H9 (cell line): Measurements from ENCODE around the gene ARHGAP26. TPM values are rescaled to one million over a fixed set of nuclear protein-coding genes. Genes with fewer than 3 reads are reported as not detected.
A peak's percentile ranks its signal among the peaks of the same experiment; 100 is the strongest.

ENCODE experiments used
- DNase-seq: peaks from one replicate; pipeline ENCODE4 v3.0.0-alpha.2; 2017
- H2AFZ ChIP-seq: one replicate; pipeline ENCODE4 v1.6.1; 2013; ENCODE audit warnings: mild to moderate bottlenecking, low read length, control low read depth, moderate library complexity
- H2AK5ac ChIP-seq: 2 replicates; pipeline ENCODE4 v1.6.1; 2013; ENCODE audit warnings: low read length, control low read depth, mixed read lengths; ENCODE audit not compliant: insufficient read length
- H2BK120ac ChIP-seq: one replicate; pipeline ENCODE4 v1.6.1; 2013; ENCODE audit warnings: low read depth, mild to moderate bottlenecking, low read length, control low read depth, inconsistent platforms; ENCODE audit not compliant: poor library complexity, severe bottlenecking
- H2BK12ac ChIP-seq: 2 replicates; pipeline ENCODE4 v1.6.1; 2013; ENCODE audit warnings: low read length, control low read depth, mixed read lengths, low read depth; ENCODE audit not compliant: insufficient read length
- H2BK15ac ChIP-seq: 2 replicates; pipeline ENCODE4 v1.6.1; 2013; ENCODE audit warnings: low read depth, low read length, control low read depth
- H2BK20ac ChIP-seq: one replicate; pipeline ENCODE4 v1.6.1; 2013; ENCODE audit warnings: low read depth, mild to moderate bottlenecking, low read length, control low read depth, inconsistent platforms; ENCODE audit not compliant: poor library complexity, severe bottlenecking
- H2BK5ac ChIP-seq: 2 replicates; pipeline ENCODE4 v1.6.1; 2013; ENCODE audit warnings: low read length, control low read depth, mixed read lengths; ENCODE audit not compliant: insufficient read length
- H3K14ac ChIP-seq: 2 replicates; pipeline ENCODE4 v1.6.1; 2013; ENCODE audit warnings: low read length, control low read depth; ENCODE audit not compliant: insufficient read depth
- H3K18ac ChIP-seq: 2 replicates; pipeline ENCODE4 v1.6.1; 2013; ENCODE audit warnings: low read depth, mild to moderate bottlenecking, mixed read lengths, low read length, control low read depth; ENCODE audit not compliant: insufficient read length
- H3K23ac ChIP-seq: 2 replicates; pipeline ENCODE4 v1.6.1; 2013; ENCODE audit warnings: low read length, control low read depth, mixed read lengths, low read depth; ENCODE audit not compliant: insufficient read length
- H3K23me2 ChIP-seq: 2 replicates; pipeline ENCODE4 v1.6.1; 2013; ENCODE audit warnings: low read depth, mild to moderate bottlenecking, mixed read lengths, low read length, control low read depth; ENCODE audit not compliant: insufficient read length, poor library complexity, severe bottlenecking
- H3K27ac ChIP-seq: 2 replicates; pipeline ENCODE4 v1.5.1; 2013; ENCODE audit warnings: low read length, control low read depth, mixed read lengths, low read depth; ENCODE audit not compliant: insufficient read length
- H3K27me3 ChIP-seq: 2 replicates; pipeline ENCODE4 v1.6.1; 2013; ENCODE audit warnings: low read length, control low read depth, inconsistent platforms; ENCODE audit not compliant: insufficient read depth
- H3K4ac ChIP-seq: 2 replicates; pipeline ENCODE4 v1.6.1; 2013; ENCODE audit warnings: low read depth, mild to moderate bottlenecking, control low read depth, inconsistent platforms, low read length, moderate library complexity
- H3K4me1 ChIP-seq: 2 replicates; pipeline ENCODE4 v1.6.1; 2013; ENCODE audit warnings: low read length, control low read depth, inconsistent platforms; ENCODE audit not compliant: insufficient read depth
- H3K4me2 ChIP-seq: 2 replicates; pipeline ENCODE4 v1.6.1; 2013; ENCODE audit warnings: low read length, control low read depth, mixed read lengths; ENCODE audit not compliant: insufficient read length, insufficient read depth
- H3K56ac ChIP-seq: 2 replicates; pipeline ENCODE4 v1.6.1; 2013; ENCODE audit warnings: low read depth, mild to moderate bottlenecking, mixed read lengths, low read length, control low read depth; ENCODE audit not compliant: insufficient read length
- H3K79me1 ChIP-seq: 2 replicates; pipeline ENCODE4 v1.6.1; 2013; ENCODE audit warnings: low read depth, mild to moderate bottlenecking, moderate library complexity, low read length, control low read depth, inconsistent platforms; ENCODE audit not compliant: insufficient read depth, poor library complexity, severe bottlenecking
- H3K79me2 ChIP-seq: 2 replicates; pipeline ENCODE4 v1.6.1; 2013; ENCODE audit warnings: low read length, control low read depth, inconsistent platforms; ENCODE audit not compliant: insufficient read depth
- H3K9ac ChIP-seq: 2 replicates; pipeline ENCODE4 v1.6.1; 2013; ENCODE audit warnings: low read length, control low read depth, mixed read lengths; ENCODE audit not compliant: insufficient read length; ENCODE audit errors: extremely low read depth
- H3K9me3 ChIP-seq: one replicate; pipeline ENCODE4 v1.6.1; 2013; ENCODE audit warnings: low read depth, low read length, inconsistent platforms; ENCODE audit not compliant: control insufficient read depth
- H3T11ph ChIP-seq: one replicate; pipeline ENCODE4 v1.6.1; 2013; ENCODE audit warnings: mild to moderate bottlenecking, low read length, control low read depth, inconsistent platforms
- H4K20me1 ChIP-seq: one replicate; pipeline ENCODE4 v1.6.1; 2013; ENCODE audit not compliant: control insufficient read depth, insufficient read length, insufficient read depth
- H4K5ac ChIP-seq: 2 replicates; pipeline ENCODE4 v1.6.1; 2013; ENCODE audit warnings: low read depth, mild to moderate bottlenecking, mixed read lengths, low read length, control low read depth; ENCODE audit not compliant: insufficient read length
- H4K8ac ChIP-seq: replicated peaks from 2 replicates; pipeline ENCODE4 v1.6.1; 2013; ENCODE audit warnings: low read length, control low read depth, mixed read lengths, low read depth; ENCODE audit not compliant: insufficient read length
- H4K91ac ChIP-seq: 2 replicates; pipeline ENCODE4 v1.6.1; 2013; ENCODE audit warnings: low read depth, mild to moderate bottlenecking, moderate library complexity, mixed read lengths, low read length, control low read depth; ENCODE audit not compliant: insufficient read length
- H3K27ac Mint-ChIP-seq, 3 experiments: 2 replicates in 2 of 3; 3 replicates in 1 of 3; pipeline ENCODE4 v1.8.0; 2020 to 2021; ENCODE audit warnings: mixed read lengths in 3 of 3, mild to moderate bottlenecking in 1 of 3, moderate library complexity in 1 of 3
- H3K27me3 Mint-ChIP-seq: 2 replicates; pipeline ENCODE4 v1.8.0; 2021; ENCODE audit warnings: low read depth, mild to moderate bottlenecking, moderate library complexity, mixed read lengths
- H3K36me3 Mint-ChIP-seq, 3 experiments: 2 replicates in 2 of 3; 3 replicates in 1 of 3; pipeline ENCODE4 v1.8.0; 2020 to 2021; ENCODE audit warnings: low read depth in 3 of 3, mixed read lengths in 3 of 3; ENCODE audit not compliant: insufficient read depth in 1 of 3
- H3K4me1 Mint-ChIP-seq, 2 experiments: 2 replicates each; pipeline ENCODE4 v1.8.0; 2020; ENCODE audit warnings: mixed read lengths in 2 of 2
- H3K4me3 Mint-ChIP-seq, 2 experiments: 2 replicates in 1 of 2; 3 replicates in 1 of 2; pipeline ENCODE4 v1.8.0; 2020 to 2021; ENCODE audit warnings: mild to moderate bottlenecking in 2 of 2, mixed read lengths in 2 of 2, moderate library complexity in 1 of 2
- H3K9me3 Mint-ChIP-seq, 2 experiments: 2 replicates in 1 of 2; 3 replicates in 1 of 2; pipeline ENCODE4 v1.8.0; 2020; ENCODE audit warnings: mild to moderate bottlenecking in 2 of 2, mixed read lengths in 2 of 2, moderate library complexity in 1 of 2
- WGBS: extraction: QIAGEN DNeasy Blood & Tissue Kit; methylation state at CpG from one replicate; pipeline ENCODE4 v1.1.7; 2013; ENCODE audit warnings: missing lambda C conversion rate, low lambda C conversion rate, mixed read lengths; ENCODE audit not compliant: insufficient read length; ENCODE audit errors: extremely low coverage; 5-methylcytosine and 5-hydroxymethylcytosine counted together
- total RNA-seq: library from RNA; stranded (reverse); gene quantifications from 2 replicates; pipeline ENCODE4 v1.2.1, GENCODE V29; 2021
- TF ChIP-seq, protein P1 (sequence below): fragments of 200-600 bp; sonication (generic); conservative IDR thresholded peaks from 3 replicates; pipeline ENCODE4 v1.8.0; 2021; ENCODE audit warnings: antibody characterized with exemption, mild to moderate bottlenecking

ARHGAP26 gene
- total RNA-seq, 1 experiment from 2014 or later: 13.8 TPM

DNA sequence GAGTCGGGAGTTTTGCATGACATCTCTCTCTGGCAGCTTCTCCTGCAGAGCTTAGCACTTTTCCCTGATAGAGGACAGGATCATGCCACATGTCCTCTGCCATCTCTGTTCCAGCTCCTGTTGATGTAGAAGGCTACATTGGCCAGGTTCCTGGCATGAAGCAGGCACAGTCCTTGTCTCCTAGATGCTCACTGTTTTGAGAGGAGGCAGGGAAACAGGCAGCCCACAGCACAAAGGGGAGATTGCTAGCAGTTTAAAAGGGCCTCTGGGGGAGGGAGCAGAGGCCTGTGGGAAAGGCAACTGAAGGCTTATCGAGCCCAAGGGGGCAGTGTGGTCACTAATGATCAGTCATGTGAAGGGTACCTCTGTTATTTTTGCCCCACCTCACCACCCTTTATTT lies 10.7 kb downstream of the ARHGAP26 start:
- no peaks in the 10 kb centered on the region for H3K79me1 ChIP-seq
- H3K4ac ChIP-seq: no peak overlapping the region
- peaks cover 6% of the 10 kb centered on the region; the same call in 1 of the 2 replicates for H3K79me2 ChIP-seq
- WGBS: no CpG with 5 or more reads among the region's 2 CpGs
- peaks cover 5% of the 10 kb centered on the region for H3K4me1 ChIP-seq
- H3K4me2 ChIP-seq: no peak overlapping the region
- H3K18ac ChIP-seq: no peak overlapping the region
- H3K9ac ChIP-seq: no peak overlapping the region
- Mint-ChIP-seq H3K36me3 (no peaks in the 10 kb centered on the region; a peak in 1 of 7 replicates), H3K9me3 (no peaks in the 10 kb centered on the region), H3K27ac (peak overlapping the region in 1 of 3 experiments; percentile 23; a peak in 2 of 7 replicates), H3K4me3 (no peak overlapping the region), H3K4me1 (peaks cover 35 to 43% of the 10 kb centered on the region in 2 experiments), H3K27me3 (no peaks in the 10 kb centered on the region)
- no peak overlapping the region for H2AFZ ChIP-seq
- no peak overlapping the region for H2AK5ac ChIP-seq
- H2BK20ac ChIP-seq: no peak overlapping the region
- no peaks in the 10 kb centered on the region for H3K9me3 ChIP-seq
- H3K56ac ChIP-seq: no peak overlapping the region
- H3K27me3 ChIP-seq: no peaks in the 10 kb centered on the region
- H3K23ac ChIP-seq: no peak overlapping the region
- H3T11ph ChIP-seq: no peak overlapping the region
- H2BK15ac ChIP-seq: no peak overlapping the region; the same call in 1 of the 2 replicates
- H2BK5ac ChIP-seq: no peak overlapping the region
- no peak overlapping the region for H2BK120ac ChIP-seq
- no peak overlapping the region for H4K5ac ChIP-seq
- H3K27ac ChIP-seq: no peak overlapping the region
- peak overlapping the region; percentile 2; the same call in 1 of the 2 replicates for H3K14ac ChIP-seq
- no peaks in the 10 kb centered on the region for H3K23me2 ChIP-seq
- H4K91ac ChIP-seq: no peak overlapping the region
- H4K8ac ChIP-seq: no peak overlapping the region
- DNase-seq: no peak
- no peaks in the 10 kb centered on the region for H4K20me1 ChIP-seq
- H2BK12ac ChIP-seq: no peak overlapping the region
- TF ChIP-seq, protein P1, sequence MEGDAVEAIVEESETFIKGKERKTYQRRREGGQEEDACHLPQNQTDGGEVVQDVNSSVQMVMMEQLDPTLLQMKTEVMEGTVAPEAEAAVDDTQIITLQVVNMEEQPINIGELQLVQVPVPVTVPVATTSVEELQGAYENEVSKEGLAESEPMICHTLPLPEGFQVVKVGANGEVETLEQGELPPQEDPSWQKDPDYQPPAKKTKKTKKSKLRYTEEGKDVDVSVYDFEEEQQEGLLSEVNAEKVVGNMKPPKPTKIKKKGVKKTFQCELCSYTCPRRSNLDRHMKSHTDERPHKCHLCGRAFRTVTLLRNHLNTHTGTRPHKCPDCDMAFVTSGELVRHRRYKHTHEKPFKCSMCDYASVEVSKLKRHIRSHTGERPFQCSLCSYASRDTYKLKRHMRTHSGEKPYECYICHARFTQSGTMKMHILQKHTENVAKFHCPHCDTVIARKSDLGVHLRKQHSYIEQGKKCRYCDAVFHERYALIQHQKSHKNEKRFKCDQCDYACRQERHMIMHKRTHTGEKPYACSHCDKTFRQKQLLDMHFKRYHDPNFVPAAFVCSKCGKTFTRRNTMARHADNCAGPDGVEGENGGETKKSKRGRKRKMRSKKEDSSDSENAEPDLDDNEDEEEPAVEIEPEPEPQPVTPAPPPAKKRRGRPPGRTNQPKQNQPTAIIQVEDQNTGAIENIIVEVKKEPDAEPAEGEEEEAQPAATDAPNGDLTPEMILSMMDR: peak; percentile 25; the same call in 2 of the 3 replicates
